GM19468 (cell line): ENCODE measurements around the gene NDUFS5.
"Not testable (repeated sequence)": the region's sequence is repeated elsewhere in the genome, so short reads cannot be mapped to it uniquely, and the experiment has no call there.

Source experiments
- ATAC-seq: cut with Tn5 transposase; IDR thresholded peaks from one replicate; pipeline ENCODE4 v1.9.1; 2021; ENCODE audit warnings: mild to moderate bottlenecking, moderate library complexity, moderate number of reproducible peaks; ENCODE audit not compliant: unreplicated experiment; ENCODE audit errors: extremely low read depth

Gene NDUFS5

GRCh38 chr1:39026051-39026865, at the start of gene NDUFS5:
TSS of gene NDUFS5 (plus strand) at chr1:39026350. CDS start at chr1:39028725, 2,375 bp downstream.
- no peak for ATAC-seq

DNA sequence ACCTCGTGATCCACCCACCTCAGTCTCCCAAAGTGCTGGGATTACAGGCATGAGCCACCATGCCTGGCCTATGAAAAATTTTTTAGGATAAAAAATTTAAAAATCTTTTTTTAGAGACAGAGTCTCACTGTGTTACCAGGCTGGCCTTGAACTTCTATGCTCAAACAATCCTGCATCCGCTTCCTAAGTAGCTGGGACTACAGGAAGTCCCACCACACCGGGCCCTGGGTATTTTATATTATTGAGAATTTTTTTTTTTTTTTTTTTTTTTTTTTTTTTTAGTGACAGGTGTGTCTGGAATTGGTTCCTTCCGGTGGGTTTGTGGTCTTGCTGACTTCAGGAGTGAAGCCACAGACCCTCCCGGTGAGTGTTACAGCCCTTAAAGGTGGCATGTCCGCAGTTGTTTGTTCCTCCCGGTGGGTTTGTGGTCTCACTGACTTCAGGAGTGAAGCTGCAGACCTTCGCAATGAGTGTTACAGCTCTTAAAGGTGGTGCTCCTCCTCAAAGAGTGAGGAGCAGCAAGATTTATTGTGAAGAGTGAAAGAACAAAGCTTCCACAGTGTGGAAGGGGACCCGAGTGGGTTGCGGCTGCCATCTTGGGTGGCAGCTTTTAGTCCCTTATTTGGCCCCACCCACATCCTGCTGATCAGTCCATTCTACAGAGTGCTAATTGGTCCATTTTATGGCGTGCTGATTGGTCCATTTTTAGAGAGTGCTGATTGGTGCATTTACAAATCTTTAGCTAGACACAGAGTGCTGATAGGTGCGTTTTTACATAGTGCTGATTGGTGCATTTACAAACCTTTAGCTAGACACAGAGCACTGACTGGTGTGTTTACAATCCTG, 48.5 kb upstream of the NDUFS5 start:
- ATAC-seq, result not testable (repeated sequence)

DNA sequence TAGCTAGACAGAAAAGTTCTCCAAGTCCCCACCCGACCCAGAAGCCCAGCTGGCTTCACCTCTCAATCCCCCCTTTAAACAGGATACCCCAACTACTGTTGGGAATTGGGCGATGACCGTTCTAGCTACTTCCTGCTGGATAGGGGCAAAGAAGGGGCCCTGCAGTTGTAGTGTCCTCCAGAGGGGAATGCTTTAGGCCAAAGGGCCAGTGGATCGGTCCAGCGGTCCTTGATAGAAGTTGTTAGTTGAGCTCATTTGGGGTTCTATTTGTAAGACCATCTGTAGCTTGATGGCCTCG, 48.0 kb upstream of the NDUFS5 start:
- not testable (repeated sequence) for ATAC-seq

- not testable (repeated sequence) for ATAC-seq
Observed at GRCh38 chr1:38979380-38979779, 46.8 kb upstream of the NDUFS5 start.

- ATAC-seq, result no peak
Observed at GRCh38 chr1:38989979-38990378, 36.2 kb upstream of the NDUFS5 start.

- no peak for ATAC-seq
Observed at GRCh38 chr1:38990386-38990737, 35.8 kb upstream of the NDUFS5 start.

DNA sequence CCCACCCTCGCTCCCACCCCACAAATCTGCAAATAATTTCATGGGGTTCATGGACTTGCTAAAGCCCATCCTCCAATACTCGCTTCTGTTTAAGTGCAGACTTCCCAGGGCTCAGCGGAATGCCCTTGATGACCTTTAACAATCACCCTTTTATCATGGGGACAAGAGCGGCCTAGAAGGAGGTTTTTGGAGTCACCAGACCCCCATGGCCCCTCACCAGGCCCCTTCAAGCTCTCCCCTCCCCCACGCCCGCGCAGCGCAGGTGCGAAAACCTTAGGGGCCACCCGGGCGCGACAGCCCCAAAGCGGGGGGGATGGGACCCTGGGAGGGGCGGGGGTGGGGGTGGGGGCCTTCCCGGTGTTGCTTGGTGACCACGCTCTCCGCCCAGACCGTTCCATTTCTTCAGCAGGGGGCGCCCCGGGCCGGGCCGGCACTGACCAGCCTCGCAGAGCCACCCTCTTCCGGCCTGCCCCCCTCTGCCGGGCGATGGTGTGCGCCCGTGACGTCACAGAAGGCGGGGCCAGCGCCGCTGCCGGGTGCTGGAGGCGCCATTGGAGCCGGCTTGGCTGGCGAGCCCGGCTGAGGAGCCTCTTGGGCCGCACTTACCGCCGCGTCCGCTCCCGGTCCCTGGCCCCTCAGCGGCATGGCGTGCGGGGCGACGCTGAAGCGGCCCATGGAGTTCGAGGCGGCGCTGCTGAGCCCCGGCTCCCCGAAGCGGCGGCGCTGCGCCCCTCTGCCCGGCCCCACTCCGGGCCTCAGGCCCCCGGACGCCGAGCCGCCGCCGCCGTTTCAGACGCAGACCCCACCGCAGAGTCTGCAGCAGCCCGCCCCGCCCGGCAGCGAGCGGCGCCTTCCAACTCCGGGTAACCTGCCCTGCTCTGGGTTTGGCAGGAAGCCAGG, 35.2 kb upstream of the NDUFS5 start, which contains the start of gene AKIRIN1:
Gene AKIRIN1 (plus strand): TSS at position 539 of the 900 bp plus-strand sequence. CDS start 105 bp downstream, at position 644.
- peak; percentile 73 for ATAC-seq

GRCh38 chr1:38991638-38992411, 34.3 kb upstream of the NDUFS5 start:
- ATAC-seq, result no peak

DNA sequence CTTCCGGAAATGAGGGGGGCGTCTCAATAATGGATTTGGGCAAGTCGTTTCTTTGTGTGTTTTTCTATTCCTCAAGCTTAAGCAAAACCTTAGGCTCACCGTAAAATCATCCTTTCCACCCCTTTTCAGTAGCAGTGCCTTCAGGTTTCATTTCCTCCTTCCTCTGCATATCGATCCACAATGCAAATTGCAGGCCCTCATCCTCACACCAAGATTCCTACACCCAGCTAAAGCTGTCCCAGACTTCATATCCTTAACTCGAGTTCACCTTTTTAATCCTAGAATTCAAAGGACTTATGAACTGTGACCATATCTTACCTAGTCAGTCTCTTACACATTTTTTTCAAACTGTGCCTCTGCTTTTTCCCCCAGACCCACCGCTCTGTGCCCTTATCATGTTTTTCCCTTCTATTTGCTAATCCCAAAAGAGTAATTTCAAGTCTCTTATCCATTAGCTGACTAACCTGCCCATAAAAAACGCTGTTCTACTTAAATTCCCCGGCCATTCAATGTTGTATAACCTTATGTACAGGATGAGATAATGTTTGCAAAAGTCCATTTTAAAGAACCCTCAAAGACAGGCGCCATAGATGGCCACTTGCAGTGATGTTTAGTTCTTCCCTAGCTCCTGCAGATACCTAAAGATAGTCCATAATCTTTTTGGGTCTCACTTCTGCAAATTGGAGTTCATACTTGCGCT, 33.6 kb upstream of the NDUFS5 start:
- ATAC-seq, result no peak

- ATAC-seq, result no peak
Observed at GRCh38 chr1:38994196-38994595, 32.0 kb upstream of the NDUFS5 start.

DNA sequence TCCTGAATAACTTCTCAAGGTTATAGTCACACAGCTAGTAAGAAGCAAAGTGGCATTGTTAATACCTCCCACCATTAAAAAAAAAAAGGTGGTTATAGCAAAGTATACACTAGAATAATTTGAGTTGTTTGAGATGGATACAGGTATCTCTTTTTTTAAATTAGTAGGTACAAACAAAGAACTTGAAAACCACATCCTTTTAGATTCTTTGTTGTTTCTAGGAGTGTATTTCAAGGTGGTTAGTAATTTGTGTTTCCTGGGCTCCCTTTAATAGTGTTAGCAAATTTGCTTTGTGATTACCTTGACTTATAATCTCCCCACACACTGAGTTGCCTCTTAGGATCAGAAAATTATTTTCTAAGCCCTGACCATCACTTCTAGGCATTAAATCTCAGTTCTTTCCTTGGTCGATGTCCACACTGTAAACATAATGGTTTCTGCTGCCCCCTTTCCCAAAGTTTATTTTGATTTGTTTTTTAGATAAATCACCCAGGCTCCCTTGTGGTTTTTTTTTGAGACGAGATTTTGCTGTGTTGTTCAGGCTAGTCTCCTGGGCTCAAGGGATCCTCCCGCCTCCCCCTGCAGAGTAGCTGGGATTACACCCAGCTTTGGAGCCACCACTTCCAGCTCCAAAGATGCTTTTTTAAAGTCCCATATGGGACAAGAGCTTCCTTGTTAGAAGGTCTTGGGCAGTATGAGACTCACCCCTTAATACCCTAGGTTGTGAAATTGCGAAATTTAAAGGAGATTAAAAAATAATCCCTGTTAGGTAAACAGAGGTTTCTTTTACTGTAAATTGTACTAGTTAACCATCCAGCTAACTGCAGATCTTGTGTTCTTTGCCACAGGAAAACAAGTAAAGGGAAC, 28.9 kb upstream of the NDUFS5 start:
- no peak for ATAC-seq

- no peak for ATAC-seq
Observed at GRCh38 chr1:38997901-38998190, 28.3 kb upstream of the NDUFS5 start.

GRCh38 chr1:39001516-39002421, 24.4 kb upstream of the NDUFS5 start:
- ATAC-seq, result no peak

DNA sequence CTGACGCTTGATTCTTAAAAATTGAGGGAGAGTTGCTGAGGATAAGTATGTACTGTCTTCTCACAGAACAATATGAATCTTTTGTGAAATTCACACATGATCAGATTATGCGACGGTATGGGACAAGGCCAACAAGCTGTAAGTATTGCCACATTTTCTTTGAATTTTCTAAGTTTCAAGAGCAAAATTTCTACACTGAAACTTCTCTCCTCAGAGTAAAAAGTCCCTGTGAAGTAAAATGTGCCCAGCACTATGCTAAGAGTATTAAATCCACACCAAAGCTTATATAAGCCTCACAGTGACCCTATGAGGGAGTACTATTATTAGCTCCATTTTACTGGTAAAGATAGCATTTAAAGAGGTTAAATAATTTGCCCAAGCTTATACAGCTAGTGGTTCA, 22.9 kb upstream of the NDUFS5 start:
- ATAC-seq, result no peak

DNA sequence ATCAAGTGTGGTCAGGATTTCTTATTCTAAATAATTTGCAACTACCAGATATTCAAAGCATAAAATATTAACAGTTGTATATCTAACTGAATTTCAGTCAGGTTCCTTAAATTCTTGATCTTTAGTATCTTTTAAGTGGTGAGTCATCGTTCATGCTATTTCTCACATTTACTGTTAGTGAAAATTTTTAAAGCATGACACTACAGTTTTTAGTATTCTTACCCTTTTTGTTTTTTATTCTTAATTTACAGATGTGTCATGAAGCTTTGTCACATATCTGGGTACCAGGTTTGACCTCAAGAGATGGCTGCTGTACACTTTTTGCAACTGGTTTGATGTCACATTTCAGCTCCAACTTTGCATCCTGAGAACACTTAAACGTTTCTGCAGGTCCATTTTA, 22.4 kb upstream of the NDUFS5 start:
- ATAC-seq, result no peak

GRCh38 chr1:39006287-39006686, 19.9 kb upstream of the NDUFS5 start:
- no peak for ATAC-seq
